OCI-LY3 (cell line): ENCODE measurements around the gene CD248.

Experiments
- CTCF ChIP-seq: fragments of 200-600, 300-600 bp; sonication (generic); IDR thresholded peaks from 2 replicates; pipeline ENCODE4 v1.5.1; 2014; ENCODE audit warnings: antibody characterized with exemption, low read length, low read depth
- EZH2phosphoT487 ChIP-seq: fragments of 200-600 bp; shearing (Covaris generic); IDR thresholded peaks from 2 replicates; pipeline ENCODE4 v1.6.1; 2018; ENCODE audit warnings: antibody characterized with exemption, mixed run types, low read depth

- TF ChIP-seq CTCF (no peak), EZH2phosphoT487 (no peak)
Observed at GRCh38 chr11:66314186-66314501, 2.7 kb downstream of the CD248 start.
